ENCODE measurements around the gene LHFPL3.
"Not testable (repeated sequence)": the region's sequence is repeated elsewhere in the genome, so short reads cannot be mapped to it uniquely, and the experiment has no call there.

Gene LHFPL3

GRCh38 chr7:104627516-104627915 is 299.1 kb downstream of the LHFPL3 start:
- DNase-seq, result no peak

GRCh38 chr7:104628017-104628416 is 299.6 kb downstream of the LHFPL3 start:
- no peak for DNase-seq

GRCh38 chr7:104629408-104629807 is 301.0 kb downstream of the LHFPL3 start:
- no peak for DNase-seq

GRCh38 chr7:104640506-104640905 is 312.1 kb downstream of the LHFPL3 start:
- DNase-seq, result no peak

GRCh38 chr7:104642560-104642959 is 314.2 kb downstream of the LHFPL3 start:
- no peak for DNase-seq

- DNase-seq, result no peak
Measured at GRCh38 chr7:104643587-104644217, 315.3 kb downstream of the LHFPL3 start.

- DNase-seq, result no peak
Measured at GRCh38 chr7:104650991-104651640, 322.7 kb downstream of the LHFPL3 start.

GRCh38 chr7:104652434-104652833 is 324.0 kb downstream of the LHFPL3 start:
- no peak for DNase-seq

GRCh38 chr7:104652865-104653264 is 324.5 kb downstream of the LHFPL3 start:
- DNase-seq, result no peak

GRCh38 chr7:104653825-104654401 is 325.5 kb downstream of the LHFPL3 start:
- DNase-seq, result no peak

- no peak for DNase-seq
Measured at GRCh38 chr7:104655592-104655991, 327.2 kb downstream of the LHFPL3 start.

- DNase-seq, result no peak
Measured at GRCh38 chr7:104656467-104656866, 328.1 kb downstream of the LHFPL3 start.

- DNase-seq, result no peak
Measured at GRCh38 chr7:104657134-104657533, 328.7 kb downstream of the LHFPL3 start.

GRCh38 chr7:104661575-104661974 is 333.2 kb downstream of the LHFPL3 start:
- DNase-seq, result no peak

- no peak for DNase-seq
Measured at GRCh38 chr7:104664648-104665047, 336.2 kb downstream of the LHFPL3 start.

- DNase-seq, result no peak
Measured at GRCh38 chr7:104677587-104677986, 349.2 kb downstream of the LHFPL3 start.

GRCh38 chr7:104679085-104679484 is 350.7 kb downstream of the LHFPL3 start:
- no peak for DNase-seq

GRCh38 chr7:104686286-104686685 is 357.9 kb downstream of the LHFPL3 start:
- no peak for DNase-seq

- DNase-seq, result no peak
Measured at GRCh38 chr7:104694710-104695109, 366.3 kb downstream of the LHFPL3 start.

GRCh38 chr7:104695563-104695962 is 367.2 kb downstream of the LHFPL3 start:
- no peak for DNase-seq

GRCh38 chr7:104700336-104700735 is 371.9 kb downstream of the LHFPL3 start:
- no peak for DNase-seq

- not testable (repeated sequence) for DNase-seq
Measured at GRCh38 chr7:104721027-104721426, 392.6 kb downstream of the LHFPL3 start.

- DNase-seq, result no peak
Measured at GRCh38 chr7:104723001-104723400, 394.6 kb downstream of the LHFPL3 start.

- no peak for DNase-seq
Measured at GRCh38 chr7:104758504-104758903, 430.1 kb downstream of the LHFPL3 start.

GRCh38 chr7:104761892-104762291 is 433.5 kb downstream of the LHFPL3 start:
- DNase-seq, result no peak
